GM19328 (cell line): ENCODE results near the gene PKP4.

ENCODE experiments used
- ATAC-seq: cut with Tn5 transposase; IDR thresholded peaks from one replicate; pipeline ENCODE4 v1.9.1; 2021; ENCODE audit warnings: mild to moderate bottlenecking, moderate library complexity; ENCODE audit not compliant: unreplicated experiment

PKP4 gene

GRCh38 chr2:158495175-158495574 lies 38.4 kb downstream of the PKP4 start:
- ATAC-seq: no peak

DNA sequence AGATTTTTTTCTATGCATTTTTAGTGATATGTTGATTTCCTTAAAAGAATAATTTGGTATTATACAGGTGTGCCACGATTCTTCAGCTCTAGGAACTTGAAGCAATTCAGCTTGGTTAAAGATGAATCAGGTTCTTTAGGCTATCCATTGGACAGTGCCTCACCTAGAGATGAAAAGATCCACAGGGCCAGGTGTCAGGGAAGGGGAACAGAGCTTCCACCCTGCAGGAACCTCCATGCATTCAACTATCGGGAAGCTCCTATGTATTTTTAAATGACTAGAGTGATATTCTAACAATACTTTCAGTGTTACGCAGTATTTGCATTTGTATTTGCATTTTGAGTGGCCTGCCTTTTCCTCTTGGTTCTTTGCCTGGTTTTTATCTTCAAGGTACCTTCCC lies 40.2 kb downstream of the PKP4 start:
- ATAC-seq: no peak

- ATAC-seq: no peak
Observed at GRCh38 chr2:158497486-158497885, 40.7 kb downstream of the PKP4 start.

GRCh38 chr2:158498043-158498748 lies 41.4 kb downstream of the PKP4 start:
- ATAC-seq: no peak

- ATAC-seq: no peak
Observed at GRCh38 chr2:158498749-158499136, 42.0 kb downstream of the PKP4 start.

DNA sequence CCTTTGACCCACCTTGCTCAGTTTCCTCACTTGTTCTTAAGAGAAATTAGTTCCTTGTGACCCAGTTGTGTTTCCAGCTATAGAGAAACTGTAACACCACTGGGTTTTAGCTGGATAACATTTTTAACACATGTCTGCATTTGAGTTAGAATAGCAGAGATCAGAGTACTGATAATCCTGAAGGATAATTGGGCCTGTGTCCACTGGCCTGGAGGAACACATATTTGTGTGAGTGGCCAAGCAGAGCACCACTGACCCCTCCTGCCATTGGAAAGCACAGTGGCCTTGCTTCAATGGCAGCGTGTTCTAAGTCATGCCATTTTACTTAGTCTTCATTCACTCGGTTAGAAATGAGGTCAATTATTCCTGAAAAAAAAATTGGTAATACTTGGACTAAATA lies 42.6 kb downstream of the PKP4 start:
- no peak for ATAC-seq

GRCh38 chr2:158500333-158500732 lies 43.6 kb downstream of the PKP4 start:
- ATAC-seq: no peak

- ATAC-seq: no peak
Observed at GRCh38 chr2:158501301-158501700, 44.5 kb downstream of the PKP4 start.

GRCh38 chr2:158502974-158503373 lies 46.2 kb downstream of the PKP4 start:
- ATAC-seq: no peak

GRCh38 chr2:158504088-158504487 lies 47.3 kb downstream of the PKP4 start:
- no peak for ATAC-seq

DNA sequence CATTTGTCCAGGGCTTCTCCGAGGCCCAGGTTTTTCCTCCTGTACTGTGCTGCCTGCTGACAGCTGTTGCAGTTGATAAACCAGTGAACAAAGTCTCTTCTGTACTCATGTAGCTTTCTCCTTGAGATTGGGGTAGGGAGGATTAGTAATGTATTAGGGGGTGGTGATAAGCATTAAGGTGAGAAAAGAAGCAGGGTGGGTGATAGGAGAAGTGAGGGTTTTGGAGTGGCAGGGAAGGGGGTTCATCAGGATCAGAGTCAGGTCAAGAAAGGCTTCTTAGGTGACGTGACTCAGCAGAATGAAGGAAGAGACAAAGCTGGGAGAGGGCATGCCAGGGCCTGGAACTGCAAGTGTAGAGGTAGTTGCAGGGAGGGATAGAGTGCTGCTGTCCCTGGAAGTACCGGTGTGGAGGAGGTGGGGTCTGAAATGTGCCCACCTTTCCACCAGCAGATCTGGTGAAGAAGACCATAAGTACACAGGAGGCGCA lies 48.7 kb downstream of the PKP4 start:
- ATAC-seq: no peak

- ATAC-seq: no peak
Observed at GRCh38 chr2:158507141-158507540, 50.4 kb downstream of the PKP4 start.

DNA sequence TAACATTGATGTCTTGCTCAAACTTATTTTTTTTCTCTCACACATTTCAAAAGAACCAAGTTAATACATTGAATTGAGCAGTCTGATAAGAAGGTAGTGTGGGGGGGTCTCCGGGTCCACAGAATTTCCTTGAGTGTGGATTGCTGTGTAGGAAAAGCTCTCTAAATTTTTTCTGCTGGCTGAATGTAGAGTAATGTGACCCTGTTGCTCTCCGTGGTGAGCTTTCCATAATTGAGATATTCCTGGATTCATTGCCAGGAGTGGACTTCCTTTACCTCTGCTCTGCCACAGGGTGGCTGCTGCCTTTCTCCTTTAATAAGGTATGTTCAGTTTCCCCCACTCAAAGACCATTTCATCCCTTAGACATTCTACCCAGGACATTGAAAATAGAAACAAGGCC lies 50.9 kb downstream of the PKP4 start:
- ATAC-seq: no peak

- no peak for ATAC-seq
Observed at GRCh38 chr2:158509928-158510797, 53.4 kb downstream of the PKP4 start.

GRCh38 chr2:158510887-158511286 lies 54.1 kb downstream of the PKP4 start:
- no peak for ATAC-seq

DNA sequence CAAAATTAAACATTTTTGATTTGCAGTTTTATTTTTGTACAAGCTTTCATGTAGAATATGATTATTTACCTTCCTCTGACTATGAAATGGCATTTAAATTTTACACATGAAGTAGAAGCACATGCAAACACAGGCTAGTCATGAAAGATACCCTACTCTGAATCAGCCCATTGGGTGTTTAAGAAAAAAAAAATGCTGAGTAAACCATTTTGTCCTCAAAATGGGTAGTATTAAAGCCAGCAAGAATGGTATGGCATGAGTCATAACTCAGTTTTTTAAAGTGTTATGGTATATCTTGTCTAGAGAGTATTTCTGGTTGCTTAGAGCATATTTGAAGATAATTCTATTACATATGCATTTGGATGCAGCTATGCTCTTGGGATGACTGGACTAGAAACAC lies 55.0 kb downstream of the PKP4 start:
- ATAC-seq: no peak

DNA sequence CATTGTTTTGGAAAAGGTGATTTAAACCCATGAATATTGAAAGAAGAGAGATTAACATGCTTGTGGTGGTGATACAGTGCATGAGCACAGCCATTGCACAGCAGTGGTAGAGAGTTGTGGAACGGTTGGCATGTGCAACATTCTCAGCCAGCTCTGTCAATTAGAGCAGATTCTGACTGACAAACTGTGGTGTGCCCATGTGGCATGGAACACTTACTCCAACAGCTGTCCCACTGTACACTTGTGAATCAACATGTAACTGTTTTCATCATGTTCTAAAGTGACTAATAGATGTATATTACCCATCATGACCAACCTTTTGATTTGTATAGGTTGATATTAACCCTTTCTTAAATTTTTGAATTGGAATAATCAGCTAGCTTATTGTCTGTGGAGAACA lies 55.6 kb downstream of the PKP4 start:
- ATAC-seq: no peak

- ATAC-seq: no peak
Observed at GRCh38 chr2:158513841-158514240, 57.1 kb downstream of the PKP4 start.

GRCh38 chr2:158518084-158518483 lies 61.3 kb downstream of the PKP4 start:
- ATAC-seq: no peak

DNA sequence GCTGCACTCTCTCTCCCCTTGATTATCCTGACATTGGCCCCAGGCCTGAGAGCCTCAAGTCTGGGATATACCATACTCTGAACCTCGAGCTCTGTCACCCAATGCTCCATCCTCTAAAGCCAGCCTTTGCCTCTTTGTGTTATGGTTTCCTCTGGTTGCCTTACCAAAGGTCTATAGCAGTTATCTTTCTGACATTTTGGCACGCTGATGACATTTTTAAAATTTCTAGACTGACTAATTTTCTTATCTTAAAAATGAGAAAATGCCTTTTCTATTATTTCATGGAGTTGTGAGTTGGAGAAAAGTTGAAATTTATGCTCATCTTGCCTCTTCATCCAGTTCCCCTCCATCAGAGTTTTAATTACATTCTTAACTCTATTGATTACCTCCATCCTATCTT lies 62.7 kb downstream of the PKP4 start:
- no peak for ATAC-seq

GRCh38 chr2:158529379-158530259 lies 72.9 kb downstream of the PKP4 start:
- no peak for ATAC-seq
